GM12873 (cell line): ENCODE measurements around the gene FBXO33.

Source experiments
- TF ChIP-seq, protein P1 (sequence below): IDR thresholded peaks from 2 replicates; pipeline ENCODE4 v1.5.1; 2012; ENCODE audit warnings: low read depth, mild to moderate bottlenecking, moderate library complexity, low read length, control low read depth; ENCODE audit not compliant: insufficient read depth; ENCODE audit errors: missing control alignments

Gene FBXO33

DNA sequence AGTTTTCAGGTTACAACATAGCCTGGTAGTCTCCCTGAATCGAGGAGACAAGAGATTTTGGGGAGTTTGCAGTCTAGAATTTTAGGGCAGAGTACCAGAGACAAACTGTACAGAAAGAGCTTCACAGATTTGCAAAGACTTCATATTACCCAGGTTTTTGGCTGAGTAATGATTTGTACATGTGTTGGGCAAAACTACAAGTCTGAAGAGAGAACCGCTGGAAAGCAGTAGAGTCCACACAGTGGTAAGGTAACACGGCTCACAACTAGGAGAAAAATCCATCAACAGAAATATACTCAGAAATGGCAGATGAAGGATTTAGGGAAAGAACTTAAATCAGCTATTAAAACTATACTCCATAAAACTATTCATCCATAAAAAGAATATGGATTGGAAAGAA is 25.7 kb downstream of the FBXO33 start:
- TF ChIP-seq, protein P1, sequence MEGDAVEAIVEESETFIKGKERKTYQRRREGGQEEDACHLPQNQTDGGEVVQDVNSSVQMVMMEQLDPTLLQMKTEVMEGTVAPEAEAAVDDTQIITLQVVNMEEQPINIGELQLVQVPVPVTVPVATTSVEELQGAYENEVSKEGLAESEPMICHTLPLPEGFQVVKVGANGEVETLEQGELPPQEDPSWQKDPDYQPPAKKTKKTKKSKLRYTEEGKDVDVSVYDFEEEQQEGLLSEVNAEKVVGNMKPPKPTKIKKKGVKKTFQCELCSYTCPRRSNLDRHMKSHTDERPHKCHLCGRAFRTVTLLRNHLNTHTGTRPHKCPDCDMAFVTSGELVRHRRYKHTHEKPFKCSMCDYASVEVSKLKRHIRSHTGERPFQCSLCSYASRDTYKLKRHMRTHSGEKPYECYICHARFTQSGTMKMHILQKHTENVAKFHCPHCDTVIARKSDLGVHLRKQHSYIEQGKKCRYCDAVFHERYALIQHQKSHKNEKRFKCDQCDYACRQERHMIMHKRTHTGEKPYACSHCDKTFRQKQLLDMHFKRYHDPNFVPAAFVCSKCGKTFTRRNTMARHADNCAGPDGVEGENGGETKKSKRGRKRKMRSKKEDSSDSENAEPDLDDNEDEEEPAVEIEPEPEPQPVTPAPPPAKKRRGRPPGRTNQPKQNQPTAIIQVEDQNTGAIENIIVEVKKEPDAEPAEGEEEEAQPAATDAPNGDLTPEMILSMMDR, result no peak

GRCh38 chr14:39398382-39398781 is 33.9 kb downstream of the FBXO33 start:
- TF ChIP-seq, protein P1, result no peak

DNA sequence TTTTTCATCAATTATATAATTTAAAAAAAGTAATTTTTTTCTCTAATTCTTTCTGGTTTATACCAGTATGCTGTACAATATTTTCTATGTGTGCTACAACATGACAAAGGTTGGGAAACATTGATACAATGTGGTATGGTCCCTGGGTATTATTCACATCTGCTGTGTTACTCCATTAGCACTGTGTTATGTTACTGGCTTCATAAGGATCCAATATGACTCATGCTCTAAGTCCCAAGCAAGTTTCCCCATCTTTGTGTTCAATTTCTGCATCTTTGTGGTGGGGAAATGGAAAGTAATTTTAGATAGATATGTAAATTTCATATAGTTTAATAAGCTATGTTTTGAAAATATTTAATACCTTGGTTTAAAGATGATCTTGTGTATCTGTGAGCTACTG is 35.8 kb downstream of the FBXO33 start:
- TF ChIP-seq, protein P1, result no peak

- TF ChIP-seq, protein P1, result no peak
Observed at GRCh38 chr14:39395555-39396254, 36.5 kb downstream of the FBXO33 start.

- TF ChIP-seq, protein P1, result no peak
Observed at GRCh38 chr14:39393289-39393688, 38.9 kb downstream of the FBXO33 start.

GRCh38 chr14:39384177-39384576 is 48.1 kb downstream of the FBXO33 start:
- TF ChIP-seq, protein P1, result no peak

GRCh38 chr14:39383741-39384140 is 48.5 kb downstream of the FBXO33 start:
- TF ChIP-seq, protein P1, result no peak
